ENCODE results near the gene TGFB1I1.
"Not testable (repeated sequence)": the region's sequence is repeated elsewhere in the genome, so short reads cannot be mapped to it uniquely, and the experiment has no call there.

Gene TGFB1I1

GRCh38 chr16:31517800-31518402 is 45.9 kb downstream of the TGFB1I1 start:
- no peak for DNase-seq (ENCODE audit: low read depth in 2 of 2)

- no peak for DNase-seq (ENCODE audit: low read depth in 2 of 2)
These were observed 47.9 kb downstream of the TGFB1I1 start for GRCh38 chr16:31519759-31520431.

GRCh38 chr16:31521368-31521767 is 49.4 kb downstream of the TGFB1I1 start:
- no peak for DNase-seq (ENCODE audit: low read depth in 2 of 2)

- no peak for DNase-seq (ENCODE audit: low read depth in 2 of 2)
These were observed 50.1 kb downstream of the TGFB1I1 start for GRCh38 chr16:31522071-31522470.

- DNase-seq (ENCODE audit: low read depth in 2 of 2) = not testable (repeated sequence)
These were observed 51.8 kb downstream of the TGFB1I1 start for GRCh38 chr16:31523768-31524167.

- DNase-seq (ENCODE audit: low read depth in 2 of 2) = no peak
These were observed 53.2 kb downstream of the TGFB1I1 start for GRCh38 chr16:31525113-31525512.

Data from stimulated activated CD4-positive, alpha-beta T cell treated with anti-CD3 and anti-CD28 coated beads, Interleukin-12 subunit alpha, Interleukin-12 subunit beta, amount 100 ng/mL, for 24 hours (primary cell).